ENCODE data around the gene TEKT5.
A peak's percentile ranks its signal among the peaks of the same experiment; 100 is the strongest.
"Not testable (repeated sequence)": the region's sequence is repeated elsewhere in the genome, so short reads cannot be mapped to it uniquely, and the experiment has no call there.

The TEKT5 gene

DNA sequence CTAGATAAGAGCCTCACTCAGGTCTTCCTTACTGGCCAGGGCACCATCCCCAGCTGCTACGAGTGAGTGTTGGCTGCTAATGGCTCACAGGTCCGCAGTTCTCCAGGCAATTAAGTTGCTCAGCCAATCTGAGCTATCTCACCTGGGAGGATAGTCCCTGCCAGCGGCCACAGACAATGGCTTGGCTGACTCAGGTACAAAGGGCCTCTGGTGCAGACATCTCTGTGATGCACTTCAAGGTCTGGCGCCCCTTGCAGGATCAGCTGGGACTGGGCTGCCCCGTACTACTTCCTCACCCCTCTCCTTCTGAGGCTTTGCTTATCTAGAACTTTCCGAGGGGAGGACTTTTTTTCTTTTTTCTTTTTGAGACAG, 65.2 kb downstream of the TEKT5 start:
- no peak for DNase-seq

DNA sequence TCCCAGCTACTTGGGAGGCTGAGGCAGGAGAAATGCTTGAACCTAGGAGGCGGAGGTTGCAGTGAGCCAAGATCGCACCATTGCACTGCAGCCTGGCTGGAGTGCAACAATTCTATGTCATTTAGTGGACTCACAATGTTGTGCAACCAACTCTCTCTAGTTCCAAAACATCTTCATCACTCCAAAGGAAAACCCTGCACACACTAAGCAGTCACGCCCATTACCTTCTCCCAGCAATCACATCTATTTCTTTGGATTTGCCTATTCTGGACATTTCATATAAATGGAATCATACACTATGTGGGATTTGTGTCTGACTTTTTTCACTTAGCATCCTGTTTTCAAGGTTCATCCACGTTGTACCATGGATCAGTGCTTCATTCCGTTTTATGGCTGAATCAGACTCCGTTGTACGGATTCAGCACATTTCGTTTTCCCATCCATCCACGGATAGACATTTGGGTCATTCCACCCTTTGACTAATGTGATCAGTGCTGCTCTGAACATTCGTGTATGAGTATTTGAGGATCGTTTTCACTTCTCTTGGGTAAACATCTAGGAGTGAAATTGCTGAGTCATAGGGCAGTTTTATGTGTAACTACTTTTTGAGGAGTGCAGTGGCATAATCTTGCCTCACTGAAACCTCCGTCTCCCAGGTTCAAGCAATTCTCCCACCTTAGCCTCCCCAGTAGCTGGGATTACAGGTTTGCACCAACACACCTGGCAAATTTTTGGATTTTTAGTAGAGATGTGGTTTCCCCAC, 69.0 kb downstream of the TEKT5 start:
- no peak for DNase-seq

DNA sequence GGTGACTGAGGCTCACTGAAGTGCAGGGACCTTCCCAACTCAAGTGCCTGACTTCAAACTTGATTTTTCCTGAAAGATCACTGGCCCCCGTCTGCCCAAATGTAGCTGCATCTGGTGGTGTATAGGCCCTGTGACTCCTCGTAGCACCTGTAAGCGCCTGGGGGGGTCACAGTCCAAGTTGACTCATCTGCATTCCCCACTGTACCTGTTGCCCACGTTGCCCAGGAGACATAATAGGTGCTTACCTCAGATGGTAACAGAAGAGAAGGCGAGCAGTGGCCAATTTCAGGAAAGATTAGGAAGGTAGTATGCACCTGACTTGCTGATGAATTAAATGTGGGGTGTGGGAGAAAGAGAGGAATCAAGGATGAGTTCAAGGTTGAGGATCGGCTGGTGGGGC, 70.2 kb downstream of the TEKT5 start:
- no peak for DNase-seq

DNA sequence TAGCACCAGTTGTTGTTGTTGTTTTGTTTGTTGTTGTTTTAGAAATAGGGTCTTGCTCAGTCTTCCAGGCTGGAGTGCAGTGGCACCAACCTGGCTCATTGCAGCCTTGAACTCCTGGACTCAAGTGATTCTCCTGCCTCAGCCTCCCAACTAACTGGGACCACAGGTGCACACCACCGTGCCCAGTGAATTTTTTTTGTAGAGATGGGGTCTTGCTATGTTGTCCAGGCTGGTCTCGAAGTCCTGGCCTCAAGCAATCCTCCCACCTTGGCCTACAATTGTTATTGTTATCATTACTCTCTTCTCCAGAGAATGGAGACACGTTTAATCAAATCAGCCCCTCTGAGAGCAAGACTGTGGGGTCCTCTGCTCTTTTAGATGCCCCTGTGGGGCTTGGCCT, 71.7 kb downstream of the TEKT5 start:
- no peak for DNase-seq

DNA sequence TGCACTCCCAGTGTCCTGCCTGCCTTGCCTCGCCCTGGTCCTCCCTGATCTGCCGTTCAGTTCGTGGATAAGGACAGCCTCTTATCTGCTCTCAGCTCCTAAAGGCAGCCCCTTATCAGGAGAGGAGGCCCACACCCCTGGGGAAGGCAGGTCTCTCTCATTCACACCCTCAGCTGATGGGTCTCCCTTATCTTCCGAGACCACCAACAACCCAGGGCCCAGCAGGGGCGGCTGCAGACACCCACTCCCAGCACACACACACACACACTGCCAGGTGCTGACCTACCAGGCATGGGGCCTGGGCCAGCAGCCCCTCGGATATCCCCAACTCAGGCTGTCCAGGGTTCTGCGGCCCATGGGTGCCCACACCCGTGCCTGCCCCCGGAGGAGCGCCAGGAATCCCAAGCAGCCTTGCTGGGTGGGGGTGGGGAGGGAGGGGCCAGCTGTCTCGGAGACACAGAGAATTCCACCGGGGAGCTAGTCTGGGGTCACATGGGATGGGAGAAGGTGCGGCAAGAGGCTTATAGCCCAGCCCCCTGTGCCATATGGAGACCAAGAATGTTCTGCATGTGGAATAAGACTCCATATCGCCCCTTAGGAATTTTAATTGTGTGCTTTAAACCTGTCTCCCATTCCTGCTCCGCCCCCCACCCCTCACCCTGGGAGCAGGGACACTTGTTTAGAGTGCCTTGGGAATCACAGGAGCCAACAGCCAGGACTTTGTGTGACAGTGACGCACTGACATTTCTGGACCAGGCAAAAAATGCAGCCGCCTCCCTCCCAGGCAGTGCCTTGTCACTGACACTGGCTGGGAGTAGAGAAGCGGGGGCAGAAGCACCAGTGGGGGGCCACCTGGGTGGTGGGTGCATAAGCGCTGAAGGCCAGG, 72.5 kb downstream of the TEKT5 start:
- peak; percentile 15 for DNase-seq

DNA sequence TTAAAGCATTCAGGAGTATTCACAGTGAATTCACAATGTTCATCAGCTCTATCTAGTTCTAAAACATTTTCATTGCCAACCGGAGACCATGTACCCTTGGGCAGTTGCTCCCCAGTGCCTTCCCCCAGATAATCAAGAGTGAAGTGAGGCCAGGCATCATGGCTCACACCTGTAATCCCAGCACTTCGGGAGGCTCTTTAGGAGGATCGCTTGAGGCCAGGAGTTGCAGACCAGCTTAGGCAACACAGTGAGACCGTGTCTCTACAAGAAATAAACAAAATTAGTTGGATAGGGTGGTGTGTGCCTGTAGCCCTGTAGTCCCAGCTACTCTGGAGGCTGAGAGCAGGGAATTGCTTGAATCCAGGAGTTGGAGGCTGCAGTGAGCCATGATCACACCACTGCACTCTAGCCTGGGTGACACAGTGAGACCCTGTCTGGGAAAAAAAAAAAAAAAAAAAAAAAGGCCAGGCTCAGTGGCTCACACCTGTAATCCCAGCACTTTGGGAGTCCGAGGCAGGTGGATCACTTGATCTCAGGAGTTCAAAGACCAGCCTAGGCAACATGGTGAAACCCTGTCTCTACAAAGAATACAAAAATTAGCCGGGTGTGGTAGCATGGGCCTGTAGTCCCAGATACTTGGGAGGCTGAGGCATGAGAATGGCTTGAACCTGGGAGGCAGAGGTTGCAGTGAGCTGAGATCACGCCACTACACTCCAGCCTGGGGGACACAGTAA, 73.3 kb downstream of the TEKT5 start:
- DNase-seq = not testable (repeated sequence)

DNA sequence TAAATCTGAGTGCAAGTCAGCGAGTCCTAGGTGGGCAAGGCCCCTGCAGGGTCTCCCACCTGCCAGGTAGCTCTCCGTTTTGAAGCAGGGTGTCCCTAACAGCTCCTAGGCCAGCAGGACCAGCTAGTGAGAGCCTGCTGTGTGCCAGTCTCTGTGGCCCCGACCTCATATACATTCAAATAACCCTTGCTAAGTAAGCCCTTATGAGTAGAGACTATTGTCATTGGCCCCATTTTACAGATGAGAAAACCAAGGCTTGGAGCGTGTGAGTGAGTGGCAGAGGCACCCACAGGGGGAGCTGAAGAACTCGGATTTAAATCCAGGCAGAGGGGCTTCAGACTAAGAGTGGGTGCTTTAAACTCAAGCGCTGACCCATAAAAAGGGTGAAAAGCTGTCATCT, 74.6 kb downstream of the TEKT5 start:
- no peak for DNase-seq

DNA sequence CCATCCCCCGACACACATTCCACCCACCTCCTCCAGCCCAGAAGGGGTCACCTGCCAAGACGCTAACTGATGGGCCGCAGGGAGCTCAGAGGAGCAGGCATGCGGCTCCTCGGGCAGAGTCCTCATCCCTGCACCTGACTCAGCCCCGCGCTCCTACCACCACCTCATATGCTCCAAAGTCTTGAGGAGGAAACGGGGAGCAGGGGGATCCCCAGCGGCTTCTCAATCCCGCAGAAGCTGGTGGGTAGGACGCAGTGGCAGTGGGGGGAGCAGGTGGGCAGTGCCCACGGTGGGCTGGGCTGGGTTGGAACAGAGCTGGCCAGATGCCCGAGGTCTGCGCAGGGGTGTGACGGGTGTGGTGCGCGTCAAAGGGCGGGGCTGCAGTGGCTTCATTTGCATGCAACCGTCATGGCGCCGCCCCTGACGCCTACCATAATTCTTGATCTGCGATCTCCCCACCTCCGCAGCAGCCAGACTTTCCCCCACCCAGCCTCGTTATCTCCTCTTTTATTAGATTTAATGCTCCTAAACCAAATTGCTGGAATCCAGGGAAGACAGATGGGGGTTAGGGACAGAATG, 75.4 kb downstream of the TEKT5 start:
- no peak for DNase-seq

DNA sequence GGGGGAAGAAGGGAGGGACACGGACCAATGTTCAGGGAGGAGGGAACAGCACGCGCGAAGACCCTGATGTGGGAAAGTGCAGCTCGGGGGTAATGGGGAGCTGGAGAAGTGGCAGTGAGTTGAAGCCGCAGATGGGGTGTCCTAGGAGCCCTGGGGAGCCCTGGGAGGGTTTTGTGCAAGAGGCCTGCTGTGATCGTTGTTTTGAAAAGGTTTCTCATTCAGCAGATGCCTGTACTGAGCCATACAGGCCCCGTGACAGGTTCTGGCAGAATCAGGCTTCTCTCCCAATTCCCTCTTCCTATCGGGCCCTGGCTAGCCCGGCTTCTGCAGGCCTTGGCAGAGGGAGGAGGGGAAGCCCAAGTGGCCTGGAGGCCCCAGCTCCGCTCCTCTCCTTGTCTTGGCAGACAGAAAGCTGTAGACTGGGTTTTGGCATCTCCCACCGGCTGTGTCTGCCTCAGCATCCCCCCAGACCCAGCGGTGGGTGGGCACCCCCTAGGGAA, 76.0 kb downstream of the TEKT5 start:
- no peak for DNase-seq

DNA sequence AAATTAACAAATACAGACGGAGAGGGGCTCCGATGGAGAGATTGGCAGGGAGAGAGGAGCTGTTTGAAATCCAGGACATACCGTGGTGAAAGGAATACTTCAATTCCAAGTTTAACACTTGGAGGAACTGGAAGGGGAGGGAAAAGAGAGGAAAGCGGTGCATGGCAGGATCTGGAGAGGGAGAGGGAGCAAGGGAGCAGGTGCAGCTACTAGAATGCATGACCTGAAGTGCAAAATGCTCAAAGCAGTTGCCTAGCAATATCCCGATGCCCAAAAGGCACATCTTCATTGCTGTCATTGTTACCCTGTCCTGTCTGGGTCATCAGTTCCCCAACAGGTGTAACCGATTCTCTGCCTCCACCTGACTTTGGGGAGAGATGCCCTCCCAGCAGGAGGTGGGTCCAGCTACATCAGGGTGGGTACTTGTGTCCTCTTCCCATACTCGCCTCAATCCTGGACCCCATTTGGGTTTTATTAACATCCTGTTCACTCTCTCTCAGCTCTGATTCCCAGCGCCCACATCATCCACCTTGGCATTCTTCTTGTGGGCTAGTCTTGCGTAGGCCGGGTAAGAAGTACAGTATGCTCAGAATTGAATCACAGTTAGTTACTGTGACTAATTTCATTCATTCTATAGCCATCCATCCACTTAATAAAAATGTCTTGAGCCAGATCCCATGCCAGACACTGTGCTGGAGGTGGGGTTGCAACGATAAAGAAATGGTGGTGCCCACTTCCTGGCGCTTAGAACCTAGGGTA, 76.9 kb downstream of the TEKT5 start:
- no peak for DNase-seq

DNA sequence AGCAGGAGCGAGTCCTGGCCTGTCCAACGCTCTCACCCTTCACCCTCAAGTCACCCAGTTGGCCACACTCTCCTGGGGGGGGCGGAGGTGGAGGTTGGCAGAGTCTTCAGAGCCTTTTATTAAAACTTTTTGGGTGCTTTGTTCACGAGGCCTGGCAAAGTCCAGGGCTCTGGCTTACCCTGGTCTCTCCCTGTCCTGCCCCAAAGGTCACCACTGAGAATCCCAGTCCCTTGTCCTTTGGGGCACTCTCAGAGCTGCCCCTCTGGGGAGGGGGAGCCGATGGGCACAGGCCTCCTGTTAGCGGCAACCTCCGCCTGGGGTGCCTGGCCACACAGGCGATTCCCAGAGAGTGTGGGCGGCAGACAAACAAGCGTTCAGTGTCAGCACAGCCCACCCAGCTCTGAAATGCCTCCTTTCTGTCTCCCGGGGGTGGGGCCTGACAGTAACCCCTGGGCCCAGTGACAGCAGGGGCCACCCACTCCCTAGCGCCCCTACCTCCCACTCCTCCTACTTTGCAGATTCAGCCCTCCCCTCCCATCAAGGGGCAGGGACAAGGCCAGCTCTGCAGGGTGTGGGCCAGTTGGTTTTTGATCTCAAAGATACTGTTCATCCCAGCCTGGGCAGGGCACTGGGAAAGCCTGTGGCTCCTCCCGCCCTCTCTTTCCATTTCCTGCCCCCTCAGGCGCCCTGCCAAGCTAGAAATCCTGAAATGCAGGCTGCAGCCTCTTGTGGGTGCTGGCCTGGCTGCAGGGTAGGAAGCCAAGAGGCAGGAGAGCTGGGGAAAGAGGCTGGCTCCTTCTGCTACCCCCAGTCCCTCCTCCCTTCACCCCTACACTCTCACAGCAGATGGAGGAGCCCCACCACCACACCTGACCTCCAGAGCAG, 77.7 kb downstream of the TEKT5 start:
- peak; percentile 62 for DNase-seq

DNA sequence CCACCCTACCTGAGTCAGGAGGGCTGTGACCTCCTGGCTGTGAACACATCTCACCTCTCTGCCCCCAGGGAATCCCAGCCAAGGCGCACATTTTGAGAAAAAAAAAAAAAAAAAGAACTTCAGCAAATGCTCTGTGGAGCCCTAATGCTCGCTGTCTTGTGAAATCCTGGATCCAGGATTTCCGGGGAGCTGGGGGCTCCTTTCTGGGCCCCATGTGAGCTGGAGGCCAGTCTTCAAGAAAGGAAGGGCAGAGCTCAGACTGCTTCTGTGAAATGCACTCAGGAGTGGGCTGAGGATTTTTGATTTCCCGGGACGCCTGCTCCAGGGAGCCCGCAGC, 78.3 kb downstream of the TEKT5 start:
- DNase-seq = no peak

DNA sequence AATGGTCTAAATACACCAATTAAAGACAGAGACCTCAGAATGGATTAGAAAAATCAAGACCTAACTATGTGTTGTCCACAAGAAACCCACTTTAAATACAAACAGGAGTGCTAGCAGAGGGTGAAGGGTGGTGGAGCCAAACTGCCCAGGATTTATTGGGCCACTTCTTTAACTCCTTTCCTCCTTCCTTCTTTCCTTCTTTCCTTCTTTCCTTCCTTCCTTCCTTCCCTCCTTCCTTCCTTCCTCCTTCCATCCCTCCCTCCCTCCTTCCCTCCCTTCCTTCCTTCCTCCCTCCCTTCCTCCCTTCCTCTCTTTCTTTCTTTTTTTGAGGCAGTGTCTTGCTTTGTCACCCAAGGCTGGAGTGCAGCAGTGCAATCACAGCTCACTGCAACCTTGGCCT, 80.0 kb downstream of the TEKT5 start:
- no peak for DNase-seq

DNA sequence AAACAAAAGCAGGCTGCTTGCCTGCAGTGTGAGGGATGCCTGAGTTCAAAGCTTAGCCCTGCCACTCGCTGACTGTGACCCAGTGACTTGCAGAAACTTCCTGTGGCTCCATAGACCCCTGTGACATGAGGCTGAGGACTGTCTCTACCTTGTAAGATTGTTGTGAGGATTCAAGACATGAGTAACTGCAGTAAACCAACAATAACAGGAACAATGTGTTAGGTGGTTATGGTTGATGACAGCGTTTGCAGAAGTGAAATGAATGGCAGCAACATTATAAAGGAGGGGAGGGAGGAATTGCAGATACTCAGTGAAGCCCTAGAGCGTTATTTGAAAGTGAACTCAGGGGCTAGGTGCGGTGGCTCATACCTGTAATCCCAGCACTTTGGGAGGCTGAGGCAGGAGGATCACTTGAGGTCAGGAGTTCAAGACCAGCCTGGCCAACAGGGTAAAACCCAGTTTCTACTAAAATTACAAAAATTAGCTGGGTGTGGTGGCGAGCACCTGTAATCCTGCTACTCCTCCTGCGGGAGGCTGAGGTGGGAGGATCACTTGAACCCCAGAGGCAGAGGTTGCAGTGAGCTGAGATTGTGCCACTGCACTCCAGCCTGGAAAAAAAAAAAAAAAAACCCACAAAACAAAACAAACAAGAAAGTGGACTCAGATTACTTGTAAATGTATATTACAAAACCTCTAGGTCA, 80.8 kb downstream of the TEKT5 start:
- DNase-seq = no peak

DNA sequence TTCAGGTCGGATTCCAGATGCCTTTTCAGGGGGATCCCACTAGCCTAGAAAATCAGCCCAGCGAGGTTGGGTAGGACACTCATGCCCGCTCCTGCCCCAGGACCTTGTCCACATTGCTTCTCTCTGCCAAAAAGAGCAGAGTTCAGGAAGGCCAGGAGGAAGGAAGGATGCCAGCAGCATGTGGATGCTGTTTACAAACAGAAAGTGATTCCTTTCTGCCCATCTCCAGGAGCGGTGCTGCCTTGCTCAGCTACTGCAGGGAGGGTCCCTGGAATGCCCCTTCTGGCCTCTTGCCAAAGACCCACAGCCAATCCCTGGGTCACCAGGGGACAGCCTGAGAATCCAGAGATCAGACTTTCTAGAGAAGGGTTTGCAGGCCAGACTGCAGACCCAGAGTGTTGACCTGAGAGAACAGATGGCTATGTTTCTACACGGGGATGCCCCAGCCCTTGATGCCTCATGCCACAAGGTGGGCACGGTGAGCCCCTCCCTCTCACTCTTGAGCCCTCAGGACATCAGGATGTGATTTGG, 82.0 kb downstream of the TEKT5 start:
- no peak for DNase-seq

DNA sequence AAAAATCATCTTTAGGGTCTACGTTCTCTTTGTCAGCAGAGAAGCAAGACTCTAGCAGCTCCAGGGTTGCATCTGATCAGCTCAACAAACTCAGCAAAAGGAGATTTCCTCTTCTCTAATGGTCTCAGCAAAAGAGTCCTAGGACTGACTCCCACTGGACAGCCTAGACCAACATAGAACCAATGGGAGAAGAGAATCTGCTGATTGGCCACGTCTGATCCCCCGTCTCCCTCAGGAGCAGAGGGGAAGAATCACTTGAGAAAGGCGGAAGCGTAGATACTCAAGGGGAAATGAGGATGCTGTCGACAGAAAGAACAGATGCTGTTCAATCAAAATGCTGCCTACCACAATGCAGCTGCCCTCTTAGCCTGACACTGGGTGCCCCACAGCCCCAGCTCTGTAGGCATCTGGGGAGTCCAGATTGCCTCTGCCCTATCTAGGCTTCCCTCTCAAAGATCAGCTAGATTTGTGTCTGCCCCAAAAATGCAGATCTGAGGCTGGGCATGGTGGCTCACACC, 82.8 kb downstream of the TEKT5 start:
- no peak for DNase-seq

DNA sequence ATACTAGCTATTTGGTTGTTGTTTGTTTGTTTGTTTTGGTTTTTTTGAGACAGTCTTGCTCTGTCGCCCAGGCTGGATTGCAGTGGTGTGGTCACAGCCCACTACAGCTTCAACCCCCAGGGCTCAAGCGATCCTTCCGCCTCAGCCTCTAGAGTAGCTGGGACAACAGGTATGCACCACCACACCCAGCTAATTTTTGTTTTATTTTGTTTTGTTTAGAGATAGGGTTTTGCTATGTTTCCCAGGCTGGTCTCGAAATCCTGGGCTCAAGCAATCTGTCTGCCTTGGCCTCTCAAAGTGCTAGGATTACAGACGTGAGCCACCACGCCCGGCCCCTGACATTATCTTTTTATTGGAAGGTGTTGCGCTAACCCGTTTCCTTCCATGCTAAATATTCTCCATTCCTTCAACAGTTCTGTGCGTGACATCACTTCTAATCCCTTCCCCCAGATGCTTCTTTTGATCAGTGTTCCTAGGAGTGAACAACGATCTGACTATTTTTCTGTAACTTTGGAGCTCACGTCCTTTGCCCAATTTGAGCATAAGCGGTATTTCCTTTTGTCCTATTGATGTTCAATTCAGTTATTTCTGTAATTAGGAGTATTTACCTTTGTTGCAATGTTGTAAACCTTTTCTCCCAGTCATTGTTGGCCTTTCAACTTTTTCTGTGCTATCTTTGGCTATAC, 84.1 kb downstream of the TEKT5 start:
- no peak for DNase-seq

DNA sequence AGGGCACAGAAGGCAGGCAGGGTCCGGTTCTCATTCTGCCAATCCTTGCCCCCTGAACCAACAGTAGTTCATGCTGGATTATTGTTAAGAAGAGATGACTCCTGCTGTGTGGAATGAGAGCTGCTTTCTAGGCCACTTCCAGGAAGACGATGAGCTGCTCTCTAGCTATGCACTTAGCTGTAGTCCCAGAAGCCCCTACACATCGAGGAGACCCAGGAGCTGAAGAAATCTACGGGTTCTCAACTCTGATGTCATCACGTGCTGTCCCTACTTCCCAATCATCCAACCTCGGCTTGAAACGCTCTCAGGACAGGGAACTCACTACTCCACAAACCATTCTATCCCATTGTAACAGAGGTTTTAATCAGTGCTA, 85.3 kb downstream of the TEKT5 start:
- DNase-seq = peak; percentile 91

DNA sequence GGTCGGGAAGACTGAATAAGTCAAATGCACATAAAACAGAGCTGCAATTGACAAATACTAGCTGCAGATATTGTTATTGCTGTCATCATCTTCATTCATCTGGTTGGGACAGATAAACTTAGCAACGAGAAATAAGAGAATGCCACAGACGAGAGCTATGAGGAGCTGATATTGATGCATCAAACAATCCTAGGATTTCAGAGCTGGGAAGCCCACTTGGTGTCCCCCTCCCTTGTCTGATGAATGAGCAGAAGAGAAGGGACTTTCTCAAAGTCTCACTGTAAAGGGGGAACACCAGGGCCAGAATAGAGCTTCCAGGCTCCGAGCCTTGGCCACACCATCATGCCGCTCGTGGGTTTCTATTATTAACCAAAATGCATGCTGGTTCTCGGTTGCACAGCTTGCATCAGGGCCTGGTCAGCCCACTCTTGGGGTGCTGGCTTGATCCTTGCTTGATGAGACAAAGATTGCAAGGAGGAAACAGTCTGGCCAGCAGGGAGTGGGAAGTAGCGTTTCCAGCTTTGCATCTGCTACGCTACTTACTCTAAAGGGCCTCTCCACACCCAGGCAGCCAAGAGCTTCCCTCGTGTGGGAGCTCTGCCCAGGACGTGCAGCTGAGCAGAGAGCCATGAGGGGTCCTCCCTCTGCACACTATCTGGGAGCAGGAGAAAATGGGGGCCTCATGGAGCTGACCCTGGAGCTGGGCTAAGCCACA, 85.9 kb downstream of the TEKT5 start:
- DNase-seq = no peak

Measured in fibroblast of skin of right biceps (primary cell).